GM21360 (cell line): ENCODE measurements around the gene SLC10A3.

Experiments used
- ATAC-seq: cut with Tn5 transposase; IDR thresholded peaks from one replicate; pipeline ENCODE4 v1.9.1; 2021; ENCODE audit warnings: mild to moderate bottlenecking, moderate library complexity; ENCODE audit not compliant: unreplicated experiment

Gene SLC10A3

GRCh38 chrX:154484255-154485149 lies 5.9 kb downstream of the SLC10A3 start:
- no peak for ATAC-seq

- no peak for ATAC-seq
Measured at GRCh38 chrX:154483325-154483724, 7.1 kb downstream of the SLC10A3 start.

GRCh38 chrX:154482786-154483185 lies 7.6 kb downstream of the SLC10A3 start:
- ATAC-seq: no peak

GRCh38 chrX:154481911-154482601 lies 8.4 kb downstream of the SLC10A3 start:
- no peak for ATAC-seq

GRCh38 chrX:154481195-154481594 lies 9.2 kb downstream of the SLC10A3 start:
- no peak for ATAC-seq

DNA sequence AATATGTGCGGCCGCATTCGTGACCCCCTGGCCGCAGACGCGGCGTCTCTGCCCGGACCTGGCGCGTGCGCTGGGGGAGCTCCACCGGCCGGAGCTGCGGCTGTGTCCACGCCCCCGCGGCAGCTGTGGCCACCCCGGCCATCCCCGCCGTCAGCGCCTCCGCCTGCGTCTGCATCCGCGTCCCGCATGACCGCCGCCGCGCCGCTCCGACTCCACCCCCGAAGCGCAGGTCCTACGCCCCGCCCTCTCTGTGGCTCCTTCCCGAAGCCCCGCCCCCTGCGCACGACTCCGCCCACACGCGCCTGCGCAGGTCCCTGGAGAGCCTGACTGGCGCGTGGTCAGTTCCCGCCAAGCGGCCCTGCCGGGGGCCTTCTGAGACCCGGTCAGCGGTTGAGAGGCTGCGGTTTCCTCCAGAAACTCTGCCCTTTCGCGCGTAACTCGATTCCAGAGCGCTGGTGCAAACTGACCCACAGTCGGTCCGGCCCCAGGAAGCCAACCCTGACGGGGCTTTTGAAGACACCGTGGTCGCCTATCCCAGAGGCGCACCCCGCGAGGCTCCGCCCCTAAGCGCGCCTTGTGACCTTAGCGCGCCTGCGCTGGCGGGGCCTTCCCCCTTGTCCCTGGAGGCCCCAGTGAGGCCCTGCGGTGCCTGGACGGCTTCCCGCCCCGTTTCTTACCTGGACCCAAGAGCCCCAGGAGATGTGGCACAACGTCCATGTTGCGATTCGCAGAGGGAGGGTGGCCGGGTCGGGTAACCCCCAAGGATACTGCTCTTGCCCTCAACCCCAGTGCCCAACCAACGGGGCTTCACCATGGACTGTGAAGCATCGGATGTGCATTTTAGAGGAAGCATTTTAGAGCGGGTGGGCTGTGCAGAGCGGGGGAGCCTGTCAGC lies 11.5 kb downstream of the SLC10A3 start, which contains the start of gene LAGE3:
LAGE3 (minus strand) TSS at position 554 of the 895 bp plus-strand sequence; CDS start at position 188, 366 bp downstream.
- ATAC-seq: peak; percentile 73

- ATAC-seq: no peak
Measured at GRCh38 chrX:154477891-154478477, 12.4 kb downstream of the SLC10A3 start.

DNA sequence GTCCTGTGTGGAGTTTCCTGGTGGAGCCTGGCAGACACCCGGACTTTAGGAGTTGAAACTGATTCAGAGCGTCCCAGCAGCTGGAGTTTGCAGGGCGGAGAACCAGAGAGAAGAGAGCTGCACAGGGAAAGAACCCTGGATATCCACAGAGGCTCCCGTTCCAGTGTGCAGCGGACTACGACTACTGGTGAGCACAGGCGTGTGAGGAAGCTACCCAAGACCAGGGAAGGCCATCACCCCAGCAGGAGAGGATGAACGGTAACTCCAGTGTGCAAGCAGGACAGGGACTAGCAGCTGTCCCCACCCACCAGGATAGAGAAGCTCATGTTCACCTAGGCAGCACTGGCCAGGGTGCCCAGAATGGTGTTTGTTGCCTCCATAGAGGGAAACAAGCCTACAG lies 13.6 kb downstream of the SLC10A3 start:
- ATAC-seq: no peak

DNA sequence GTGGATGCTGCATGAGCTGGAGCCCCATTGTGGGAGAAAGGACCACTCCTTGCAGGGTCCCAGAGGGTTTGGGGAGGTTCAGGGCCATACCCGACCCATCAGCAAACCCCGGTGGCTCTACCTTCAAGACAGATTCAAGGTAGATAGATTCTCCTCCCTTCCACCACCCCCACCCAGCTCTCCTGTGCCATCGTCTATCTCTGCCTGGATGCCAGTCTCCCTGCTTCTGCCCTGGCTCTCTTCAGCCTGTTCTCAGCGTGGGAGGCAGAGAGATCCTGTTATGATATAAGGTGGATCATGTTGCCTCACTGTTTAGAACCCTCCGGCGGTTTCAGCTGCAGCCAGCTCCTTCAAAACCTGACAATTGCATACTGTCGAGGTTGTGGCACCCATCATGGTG lies 16.7 kb downstream of the SLC10A3 start:
- ATAC-seq: no peak

GRCh38 chrX:154472685-154473632 lies 17.5 kb downstream of the SLC10A3 start:
- ATAC-seq: no peak

GRCh38 chrX:154471839-154472684 lies 18.4 kb downstream of the SLC10A3 start:
- ATAC-seq: no peak

DNA sequence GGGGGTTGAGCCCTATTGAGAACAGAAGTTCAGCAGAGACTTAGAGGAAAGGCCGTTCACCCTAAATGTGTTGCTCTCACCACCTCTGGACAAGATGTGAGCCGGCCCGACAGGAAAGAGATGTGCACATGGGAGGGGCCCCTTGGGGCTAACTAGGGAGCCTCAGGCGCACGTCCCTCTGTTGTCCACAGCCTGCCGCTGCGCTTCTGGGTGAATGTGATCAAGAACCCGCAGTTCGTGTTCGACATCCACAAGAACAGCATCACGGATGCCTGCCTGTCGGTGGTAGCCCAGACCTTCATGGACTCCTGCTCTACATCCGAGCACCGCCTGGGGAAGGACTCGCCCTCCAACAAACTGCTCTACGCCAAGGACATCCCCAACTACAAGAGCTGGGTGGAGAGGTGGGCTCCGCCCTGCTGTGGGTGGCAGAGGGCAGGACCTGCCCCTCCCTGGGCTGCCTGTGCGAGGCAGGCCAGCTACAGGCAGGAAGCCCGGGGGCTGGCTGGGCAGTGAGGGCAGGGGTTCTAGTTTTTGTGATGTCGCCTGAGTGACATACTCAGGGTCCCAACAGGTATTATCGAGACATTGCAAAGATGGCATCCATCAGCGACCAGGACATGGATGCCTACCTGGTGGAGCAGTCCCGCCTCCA lies 19.4 kb downstream of the SLC10A3 start:
- no peak for ATAC-seq

- ATAC-seq: no peak
Measured at GRCh38 chrX:154470434-154470833, 20.0 kb downstream of the SLC10A3 start.

GRCh38 chrX:154469880-154470279 lies 20.5 kb downstream of the SLC10A3 start:
- ATAC-seq: no peak

GRCh38 chrX:154469114-154469513 lies 21.3 kb downstream of the SLC10A3 start:
- ATAC-seq: no peak

GRCh38 chrX:154468217-154468616 lies 22.2 kb downstream of the SLC10A3 start:
- no peak for ATAC-seq

- ATAC-seq: no peak
Measured at GRCh38 chrX:154467556-154467955, 22.9 kb downstream of the SLC10A3 start.

GRCh38 chrX:154466907-154467306 lies 23.5 kb downstream of the SLC10A3 start:
- ATAC-seq: no peak
